DMS79 treated with DMSO at 0.1 percent for 48 hours (cell line): ENCODE results near the gene ZNF407.
"Not testable (repeated sequence)": the region's sequence is repeated elsewhere in the genome, so short reads cannot be mapped to it uniquely, and the experiment has no call there.

Experiments used
- DNase-seq: peaks from one replicate; lab custom pipeline; 2025; lab: John Stamatoyannopoulos, UW

The ZNF407 gene

DNA sequence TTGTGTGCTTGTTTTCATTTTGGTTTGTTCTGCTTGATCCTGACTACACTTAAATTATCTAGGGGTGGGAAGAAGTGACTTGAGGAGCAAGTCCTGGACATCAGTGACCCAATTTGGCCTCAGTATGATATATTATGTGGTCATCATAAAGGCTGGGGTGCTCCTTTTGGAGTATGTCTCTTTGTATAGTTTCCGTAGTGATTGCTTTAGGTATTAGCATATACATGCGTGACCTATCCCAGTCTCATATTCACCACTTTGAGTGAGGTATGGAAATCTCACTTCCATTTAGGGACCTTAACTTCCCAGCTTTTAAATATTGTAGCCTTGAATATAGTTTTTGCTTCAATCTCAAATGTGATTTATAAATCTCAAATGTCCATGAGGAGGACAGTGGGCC is 370.3 kb downstream of the ZNF407 start:
- no peak for DNase-seq

DNA sequence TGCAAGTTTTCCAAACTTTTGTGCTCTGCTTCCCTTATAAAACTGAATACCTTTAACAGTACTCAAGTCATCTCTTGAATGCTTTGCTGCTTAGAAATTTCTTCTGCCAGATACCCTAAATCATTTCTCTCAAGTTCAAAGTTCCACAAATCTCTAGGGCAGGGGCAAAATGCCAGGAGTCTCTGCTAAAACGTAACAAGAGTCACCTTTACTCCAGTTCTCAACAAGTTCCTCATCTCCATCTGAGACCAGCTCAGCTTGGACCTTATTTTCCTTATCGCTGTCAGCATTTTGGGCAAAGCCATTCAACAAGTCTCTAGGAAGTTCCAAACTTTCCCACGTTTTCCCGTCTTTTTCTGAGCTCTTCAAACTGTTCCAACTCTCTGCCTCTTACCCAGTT is 373.7 kb downstream of the ZNF407 start:
- not testable (repeated sequence) for DNase-seq

DNA sequence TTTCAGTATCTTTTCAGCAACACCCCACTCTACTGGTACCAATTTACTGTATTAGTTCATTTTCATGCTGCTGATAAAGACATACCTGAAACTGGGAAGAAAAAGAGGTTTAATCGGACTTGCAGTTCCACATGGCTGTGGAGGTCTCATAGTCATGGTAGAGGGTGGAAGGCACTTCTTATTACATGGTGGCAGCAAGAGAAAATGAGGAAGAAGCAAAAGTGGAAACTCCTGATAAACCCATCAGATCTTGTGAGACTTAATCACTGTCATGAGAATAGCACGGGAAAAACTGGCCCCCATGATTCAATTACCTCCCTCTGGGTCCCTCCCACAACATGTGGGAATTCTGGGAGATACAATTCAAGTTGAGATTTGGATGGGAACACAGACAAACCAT is 374.1 kb downstream of the ZNF407 start:
- DNase-seq: not testable (repeated sequence)

DNA sequence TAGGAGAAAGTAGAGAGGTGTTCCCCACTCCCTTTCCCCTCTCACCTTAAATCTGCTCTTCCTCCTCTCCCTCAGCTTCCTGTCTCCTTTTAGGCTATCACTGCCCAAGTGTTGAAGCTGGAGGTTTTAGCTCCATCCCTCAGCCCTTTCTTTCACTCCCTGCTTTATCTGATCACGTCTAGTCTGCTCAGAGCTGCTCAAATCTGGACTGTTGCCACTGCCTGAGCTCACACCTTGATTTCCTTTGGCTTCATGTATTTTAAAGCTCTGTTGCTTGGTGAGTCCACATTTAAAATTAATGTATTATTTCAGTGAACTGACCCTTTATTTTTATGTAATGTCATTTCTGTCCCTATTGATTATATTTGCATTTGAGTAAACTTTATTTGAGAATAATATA is 374.7 kb downstream of the ZNF407 start:
- no peak for DNase-seq

DNA sequence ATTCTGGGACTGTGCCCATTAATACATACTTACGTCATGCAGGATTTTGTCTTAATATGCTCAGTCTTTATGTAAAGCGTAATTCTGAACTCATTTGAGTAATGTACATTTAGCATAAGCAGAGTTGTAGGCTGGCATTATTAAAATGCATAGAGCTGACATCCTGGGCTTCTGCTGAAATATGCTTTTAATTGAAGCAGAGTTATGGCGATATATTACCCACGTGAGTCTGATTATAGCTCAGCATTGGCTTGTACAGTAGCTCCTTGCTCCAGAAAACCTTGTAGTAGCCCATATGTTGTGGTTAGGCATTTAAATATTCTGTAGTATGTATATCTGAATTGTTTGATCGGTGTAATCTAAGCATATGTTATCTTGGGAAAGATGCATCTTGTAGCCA is 377.3 kb downstream of the ZNF407 start:
- DNase-seq: no peak

DNA sequence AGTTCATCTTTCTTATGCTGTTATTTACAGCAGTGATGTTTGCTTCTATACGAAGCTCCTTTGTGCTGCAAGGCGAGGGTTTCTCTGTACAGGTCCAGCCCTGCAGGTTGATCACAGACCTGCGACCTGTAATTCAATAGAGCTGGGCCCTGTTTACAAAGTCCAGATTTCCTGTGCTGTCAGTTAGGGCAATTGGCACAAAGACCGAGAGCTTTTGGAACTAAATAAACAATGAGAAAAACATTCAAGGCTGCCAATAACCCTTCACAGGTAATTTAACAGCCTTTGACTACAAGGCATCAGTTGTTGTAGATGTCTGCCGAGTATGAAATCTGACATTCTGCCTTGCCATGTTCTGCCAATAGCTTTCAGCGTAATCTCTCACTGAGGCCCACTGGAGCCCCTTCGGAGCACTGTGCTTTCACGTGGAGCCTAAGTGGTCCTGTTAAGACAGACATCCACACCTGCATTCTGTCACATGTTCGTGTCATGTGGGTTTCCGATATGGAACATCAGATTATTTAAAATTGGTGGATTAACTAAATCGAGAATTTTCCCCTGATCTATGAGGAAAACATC is 378.8 kb downstream of the ZNF407 start:
- peak; percentile 11 for DNase-seq

DNA sequence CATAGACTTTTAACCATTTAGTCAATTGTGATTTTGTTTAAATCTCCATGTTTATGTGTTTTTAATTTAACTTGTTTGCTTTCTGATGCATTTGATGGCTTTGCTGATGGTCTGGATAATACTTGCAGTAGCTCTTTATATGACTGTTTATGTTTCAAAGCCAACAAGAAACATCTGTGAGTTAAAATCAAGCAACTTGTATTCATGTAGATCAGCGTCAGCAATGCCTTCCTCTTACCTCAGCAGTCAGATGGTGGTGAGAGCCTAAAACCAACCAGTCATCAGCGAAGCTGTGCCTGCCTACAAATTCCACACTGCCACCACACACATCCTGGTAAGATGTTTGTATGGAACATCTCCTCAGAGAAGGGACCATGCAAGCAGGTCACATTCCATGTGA is 379.4 kb downstream of the ZNF407 start:
- DNase-seq: no peak

DNA sequence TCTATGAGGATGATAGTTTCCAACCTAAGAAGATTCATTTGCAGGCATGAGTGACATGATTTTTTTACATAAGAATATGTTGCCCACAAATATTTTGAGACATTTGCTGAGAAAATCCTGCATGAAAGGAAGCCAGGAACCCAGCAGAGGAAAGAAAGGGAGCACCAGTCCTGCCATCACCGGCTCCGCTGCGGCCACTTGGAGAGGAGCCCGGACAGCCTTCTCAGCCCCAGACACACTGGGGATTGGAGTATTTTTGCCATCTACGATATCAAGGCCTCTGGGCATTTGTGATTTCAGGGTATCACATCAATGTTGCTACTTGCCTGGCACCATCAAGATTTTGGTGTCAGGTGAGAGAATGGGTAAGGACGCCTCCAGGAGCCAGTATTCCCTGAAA is 383.0 kb downstream of the ZNF407 start:
- no peak for DNase-seq

DNA sequence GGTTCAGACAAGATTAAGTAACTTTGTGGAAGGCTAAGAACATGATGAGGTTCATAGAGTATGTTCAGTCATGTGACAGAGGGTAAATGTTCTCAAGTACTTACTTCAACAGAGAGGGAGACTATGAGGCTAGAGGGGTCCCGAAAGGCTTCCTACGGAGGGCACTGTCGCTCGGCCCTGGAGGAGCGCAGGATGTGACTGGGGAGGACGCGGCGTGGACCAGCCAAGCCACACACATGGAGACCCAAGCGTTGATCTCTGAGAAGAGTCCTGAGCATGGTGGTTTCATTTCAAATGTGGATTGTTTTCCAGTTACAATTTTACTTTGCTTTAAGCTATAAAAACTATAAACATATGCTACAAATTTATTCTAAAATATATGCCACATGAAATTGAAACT is 383.8 kb downstream of the ZNF407 start:
- DNase-seq: no peak

DNA sequence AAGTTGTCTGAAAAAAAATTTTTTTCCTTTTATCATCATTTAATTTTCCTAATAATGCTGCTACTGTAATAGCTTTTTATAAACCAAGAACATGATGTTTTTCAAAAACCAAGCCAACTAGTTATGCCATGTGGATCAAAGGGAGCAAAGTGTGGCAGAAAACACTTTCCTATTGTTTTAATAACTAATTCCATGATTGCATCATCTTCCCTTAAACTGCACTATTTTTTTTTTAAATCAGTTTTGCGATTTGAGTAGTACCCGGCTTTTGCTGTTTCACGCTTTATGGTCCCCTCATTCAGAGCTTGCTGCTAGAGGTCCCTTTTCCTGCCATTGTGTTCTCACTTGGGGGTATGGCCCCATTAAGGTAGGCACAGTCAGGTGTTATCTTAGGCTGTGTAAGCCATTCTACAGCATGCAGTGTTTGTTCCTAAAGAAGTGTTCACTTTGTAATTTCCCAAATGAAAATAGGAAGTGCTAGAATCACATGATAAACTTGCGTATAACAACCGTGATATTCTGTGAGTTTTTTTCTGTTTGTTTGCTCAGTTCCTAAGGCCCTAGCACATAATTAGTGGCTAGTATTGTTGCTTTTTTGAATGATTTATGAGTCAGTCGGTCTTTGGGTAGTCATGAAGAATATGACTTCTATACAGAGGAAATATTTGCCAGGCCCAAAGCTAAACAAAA is 385.4 kb downstream of the ZNF407 start:
- DNase-seq: no peak

DNA sequence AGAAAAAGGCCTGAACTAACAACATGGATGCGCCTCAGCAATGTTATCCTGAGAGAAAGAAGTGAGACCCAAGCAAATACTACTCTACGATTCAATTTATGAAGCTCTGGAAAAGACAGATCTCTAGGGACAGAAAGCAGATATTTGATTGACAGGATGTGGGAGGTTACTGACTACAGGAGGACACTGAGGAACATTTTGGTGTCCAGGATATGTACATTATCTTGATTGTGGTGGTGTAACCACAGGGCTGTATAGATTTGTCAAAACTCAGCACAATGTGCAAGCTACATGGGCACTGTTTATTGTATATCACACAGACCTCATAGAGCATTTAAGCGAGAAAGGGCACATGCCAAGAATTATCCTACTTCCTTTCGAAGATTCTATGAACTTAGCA is 391.5 kb downstream of the ZNF407 start:
- DNase-seq: no peak

DNA sequence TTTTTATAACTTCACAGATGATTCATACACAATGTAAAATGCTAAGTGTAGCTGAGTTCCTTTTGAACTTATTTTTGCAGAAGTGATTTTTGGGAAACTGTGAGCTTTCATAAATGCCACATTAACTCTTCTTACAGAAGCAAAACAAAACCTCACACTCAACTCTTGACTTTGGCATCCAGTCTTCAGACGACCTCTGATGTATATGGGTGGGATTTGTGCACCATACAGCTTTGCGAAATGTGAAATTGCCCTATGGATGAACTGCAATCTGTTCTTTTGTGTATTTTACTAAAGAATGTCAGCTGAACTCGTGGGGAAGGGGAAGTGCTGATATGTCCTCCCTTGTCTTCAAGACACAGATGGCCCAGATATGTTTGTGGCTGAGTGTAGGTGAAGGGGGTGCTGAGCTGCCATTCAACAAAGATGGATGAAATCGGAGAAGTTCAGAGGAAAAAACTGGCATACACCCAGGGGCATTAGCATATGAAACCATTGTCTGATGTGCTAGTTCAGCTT is 393.0 kb downstream of the ZNF407 start:
- no peak for DNase-seq

DNA sequence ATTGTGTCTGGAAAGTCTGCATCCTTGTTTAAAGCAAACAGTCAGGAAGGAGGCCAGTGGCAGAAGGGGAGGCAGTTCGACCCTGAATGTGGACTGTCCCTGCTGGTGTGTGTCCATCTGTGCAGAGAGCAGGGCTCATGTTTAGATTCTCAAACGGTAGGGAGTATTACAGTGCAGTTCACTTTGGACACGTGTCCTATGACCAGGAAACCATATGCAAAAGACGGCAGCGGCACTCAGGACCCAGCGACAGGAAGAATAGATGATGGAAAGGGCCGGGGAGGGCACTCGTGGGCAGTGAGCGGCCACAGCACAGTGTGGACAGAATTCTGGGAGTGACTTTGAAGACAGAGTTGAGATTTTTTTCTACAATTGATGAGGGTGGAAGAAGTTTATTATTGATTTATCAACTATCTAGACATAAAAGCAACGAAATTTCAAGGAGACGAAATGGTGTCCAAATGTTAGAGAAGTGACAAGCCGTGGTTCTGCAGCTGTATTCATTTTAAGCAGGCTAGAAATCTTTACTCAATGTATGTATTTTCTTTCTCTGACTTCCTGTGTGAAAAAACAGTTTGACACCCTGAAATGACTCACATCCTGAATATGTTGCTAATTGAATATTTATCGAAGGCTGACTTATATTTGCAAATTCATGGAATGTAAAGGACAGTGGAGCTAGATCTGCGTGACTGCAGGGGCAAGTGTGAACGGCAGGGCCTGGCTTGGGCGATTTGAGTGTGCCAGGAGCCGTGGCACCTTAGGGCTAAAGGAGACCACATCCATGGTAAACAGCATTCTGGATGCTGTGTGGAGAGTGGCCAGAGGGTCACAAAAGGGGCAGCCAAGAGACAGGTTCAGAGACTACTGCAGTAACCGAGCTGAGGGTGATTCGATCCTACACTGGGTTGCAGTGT is 397.1 kb downstream of the ZNF407 start:
- DNase-seq: no peak

DNA sequence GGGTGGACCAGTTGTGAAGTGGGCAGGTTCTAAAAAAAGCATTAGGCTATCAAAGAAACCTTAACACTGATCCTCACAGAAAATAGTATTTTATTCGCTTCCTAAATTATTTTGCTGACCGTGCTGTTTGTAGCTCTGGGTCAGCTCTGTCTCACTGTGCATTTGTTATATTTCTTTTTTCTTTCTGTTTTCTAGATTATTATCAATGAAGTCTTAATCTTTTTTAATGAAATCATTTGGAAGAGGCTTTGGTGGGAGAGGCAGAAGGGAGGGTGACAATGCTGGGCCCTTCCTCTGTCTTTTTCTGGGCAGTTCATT is 397.7 kb downstream of the ZNF407 start:
- DNase-seq: no peak

DNA sequence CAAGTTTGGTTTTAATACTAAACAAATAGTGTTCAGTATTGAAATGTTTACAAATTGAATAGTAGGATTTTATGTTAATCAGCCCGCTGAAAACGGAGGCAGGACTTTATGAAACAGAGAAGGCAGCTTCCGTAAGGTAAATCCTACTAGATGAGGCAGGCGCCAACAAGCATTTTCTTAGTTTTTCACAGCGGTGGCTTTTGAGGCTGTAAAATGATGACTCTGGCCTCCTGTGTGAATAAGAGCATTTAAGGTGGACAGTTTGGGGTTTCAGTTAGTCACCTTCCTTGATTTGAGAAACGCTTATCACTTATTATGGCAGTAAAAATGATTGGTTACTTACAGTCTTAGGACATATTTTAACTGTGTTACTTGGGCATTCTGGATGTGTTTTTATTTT is 398.4 kb downstream of the ZNF407 start:
- no peak for DNase-seq

DNA sequence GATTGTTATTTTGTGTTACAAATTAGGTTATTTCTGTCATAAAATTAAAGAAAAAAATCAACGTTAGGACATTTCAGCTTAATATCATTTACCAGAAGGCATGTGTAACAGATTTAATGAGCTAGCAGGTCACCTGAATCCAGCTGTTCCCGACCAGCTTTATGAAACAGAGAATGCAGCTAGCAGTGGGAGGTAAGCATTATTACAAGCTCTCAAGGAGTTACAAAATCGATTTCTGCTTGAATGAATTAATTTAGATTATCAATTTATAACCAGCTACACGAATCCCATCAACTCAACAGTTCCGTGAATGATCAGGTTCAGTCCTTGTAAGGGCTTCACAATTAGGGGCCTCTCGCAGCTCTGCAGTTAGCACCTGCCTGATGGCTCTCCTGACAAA is 399.3 kb downstream of the ZNF407 start:
- DNase-seq: no peak

DNA sequence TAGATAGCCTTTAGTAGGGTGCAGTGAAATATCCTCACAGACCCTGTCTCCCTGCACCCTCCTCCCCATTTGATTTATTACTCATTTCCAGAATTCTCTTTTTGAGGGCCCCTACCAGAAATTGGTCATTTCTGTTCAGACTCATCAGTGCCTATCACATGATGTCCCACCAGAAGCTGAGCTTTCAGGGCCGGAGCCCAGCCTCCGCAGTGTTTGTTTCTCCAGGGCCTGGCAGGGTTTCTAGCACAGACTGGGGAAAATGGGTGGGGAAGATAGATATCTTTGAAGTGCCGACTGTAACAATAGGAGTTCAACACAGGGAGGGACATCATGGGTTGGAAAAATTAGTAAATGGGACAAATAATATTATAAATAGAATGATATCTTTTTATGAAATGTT is 403.2 kb downstream of the ZNF407 start:
- DNase-seq: no peak

DNA sequence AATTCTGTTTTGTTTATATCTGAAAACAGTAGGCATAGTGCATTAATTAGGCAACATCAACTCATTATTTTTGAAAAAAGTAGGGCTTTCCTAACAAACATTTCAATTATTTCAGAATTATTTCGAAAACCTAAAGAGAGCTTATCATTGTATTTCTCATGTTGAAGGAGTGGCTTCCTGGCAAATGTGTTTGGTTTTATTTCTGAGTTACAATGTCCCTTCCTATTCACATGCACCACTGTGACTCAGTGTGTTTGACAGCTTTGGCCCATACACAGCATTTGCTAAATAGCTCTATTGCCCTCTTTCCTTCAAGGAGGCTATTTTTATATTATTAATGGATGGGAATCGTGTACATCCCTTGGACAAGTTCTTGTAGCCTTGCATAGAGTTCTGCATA is 405.4 kb downstream of the ZNF407 start:
- no peak for DNase-seq

DNA sequence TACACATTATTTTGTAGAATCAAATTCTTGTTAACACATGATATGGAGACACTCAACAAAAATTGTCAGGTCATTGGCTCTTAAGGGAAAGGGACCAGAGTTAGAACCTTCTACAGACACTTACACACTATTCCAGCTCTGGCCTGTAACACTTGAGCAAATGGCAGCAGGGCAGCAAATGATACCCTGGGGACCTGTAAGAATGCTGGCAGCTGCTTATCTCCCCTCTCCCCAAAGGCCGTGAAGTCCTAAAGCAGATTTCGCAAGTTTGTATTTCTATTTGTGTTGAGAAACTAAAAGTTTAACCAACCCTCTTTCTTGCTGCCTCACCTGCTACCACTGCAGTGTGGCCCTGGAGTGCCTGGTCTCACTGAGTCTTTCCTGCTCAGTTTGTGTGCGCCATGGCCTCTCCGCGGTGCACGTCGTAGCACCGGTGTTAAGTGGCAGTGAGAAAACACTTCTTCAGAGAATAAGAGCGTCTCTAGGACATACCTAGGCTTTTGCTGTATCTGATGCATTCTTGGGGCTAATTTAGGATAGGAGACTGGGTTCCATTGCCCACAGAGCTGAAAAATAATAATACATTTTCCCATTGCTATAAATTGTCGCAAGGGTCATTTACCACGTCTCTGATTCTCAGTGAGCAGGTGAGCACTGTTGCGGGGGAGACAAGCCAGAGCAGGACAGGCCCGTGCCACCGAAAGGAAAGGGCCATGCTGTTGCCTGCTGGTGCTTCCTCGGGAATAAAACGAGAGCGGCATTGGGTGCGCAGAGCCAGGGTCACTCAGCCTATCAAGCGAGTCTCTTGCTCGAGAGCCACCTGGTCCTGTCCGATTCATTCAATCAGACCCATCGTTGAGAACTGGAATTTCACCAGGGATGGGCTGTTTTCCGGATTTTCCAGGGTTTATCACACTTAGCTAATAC is 406.4 kb downstream of the ZNF407 start:
- DNase-seq: peak; percentile 65

DNA sequence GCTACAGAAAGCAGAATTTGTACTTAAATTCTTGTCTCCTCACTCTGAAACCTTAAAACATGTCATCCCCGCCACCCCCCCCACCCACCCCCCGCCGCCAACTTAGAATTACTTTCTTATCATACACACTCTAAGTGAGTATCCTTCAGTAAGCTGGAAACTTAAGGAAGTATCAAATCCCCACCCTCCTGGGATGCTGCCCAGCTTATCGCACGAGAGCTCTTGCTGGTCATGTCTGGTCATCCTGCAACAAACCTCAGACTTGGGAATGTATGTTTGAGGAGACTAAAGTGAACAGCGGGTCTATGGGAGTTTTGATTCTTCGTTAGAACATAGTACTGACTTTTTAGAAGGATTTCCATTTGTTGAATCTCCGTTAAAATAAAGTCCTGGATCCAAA is 408.0 kb downstream of the ZNF407 start:
- DNase-seq: no peak

DNA sequence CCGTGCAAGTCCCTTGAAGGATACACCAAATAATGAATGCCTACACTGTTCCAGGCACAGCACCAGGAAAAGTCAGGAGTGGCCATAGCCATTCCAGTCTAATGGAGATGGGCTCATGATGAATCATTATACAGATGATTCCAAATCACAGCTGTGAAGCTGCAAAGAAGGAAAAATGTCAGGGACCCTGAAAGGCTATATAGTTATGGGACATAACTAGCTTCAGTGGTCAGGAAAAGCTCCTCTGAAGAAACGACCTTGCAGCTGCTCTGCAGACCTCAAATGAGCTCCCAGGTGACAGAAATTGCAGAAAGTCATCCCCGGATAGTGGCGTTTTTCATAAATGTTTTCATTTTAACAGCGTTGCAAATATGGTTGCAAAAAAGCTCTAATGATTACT is 410.5 kb downstream of the ZNF407 start:
- no peak for DNase-seq

DNA sequence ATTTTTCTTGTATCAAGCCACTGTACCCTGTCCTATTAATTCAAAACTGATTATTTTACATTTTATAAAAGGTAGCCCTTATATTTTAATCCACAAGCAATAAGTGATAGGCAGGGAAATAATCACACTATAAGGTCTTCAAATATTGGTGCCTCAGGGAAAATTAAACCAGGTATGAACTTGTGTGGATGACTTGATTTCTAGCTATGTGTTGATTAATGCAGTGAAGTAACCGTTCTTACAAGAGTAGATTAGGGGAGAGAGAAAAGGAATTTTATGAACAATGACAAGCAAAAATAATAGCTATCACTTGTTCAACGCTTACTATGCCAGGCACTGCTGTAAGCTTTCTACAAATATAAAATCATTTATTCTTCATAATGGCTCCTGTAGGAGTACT is 411.6 kb downstream of the ZNF407 start:
- no peak for DNase-seq
